Keratinocyte (primary cell): Measurements from ENCODE around the gene ELP6. TPM values are rescaled to one million over a fixed set of nuclear protein-coding genes. Genes with fewer than 3 reads are reported as not detected.

Source experiments
- DNase-seq: peaks from one replicate; pipeline ENCODE4 v3.0.0-alpha.2; 2011; ENCODE audit warnings: low read depth, missing footprints, low spot score
- FAIRE-seq: peaks from 2 replicates; lab custom pipeline; 2011; peaks lifted over from hg19 to GRCh38; lab: Jason Lieb, UNC
- H2AFZ ChIP-seq: 2 replicates; pipeline ENCODE4 v1.6.0; 2012; ENCODE audit warnings: low read length, control low read depth, inconsistent platforms; ENCODE audit not compliant: control insufficient read depth
- H3K27ac ChIP-seq: 2 replicates; pipeline ENCODE4 v1.5.1; 2011; ENCODE audit warnings: low read length; ENCODE audit not compliant: control insufficient read depth, insufficient read depth
- H3K27me3 ChIP-seq: 3 replicates; pipeline ENCODE4 v1.6.0; 2011; ENCODE audit warnings: low read length; ENCODE audit not compliant: control insufficient read depth, insufficient read depth; ENCODE audit errors: extremely low read depth
- H3K36me3 ChIP-seq, 2 experiments: 2 replicates in 1 of 2; 3 replicates in 1 of 2; pipeline ENCODE4 v1.5.1; 2011; ENCODE audit warnings: low read length in 2 of 2, mild to moderate bottlenecking in 1 of 2; ENCODE audit not compliant: control insufficient read depth in 2 of 2, insufficient read depth in 2 of 2; ENCODE audit errors: extremely low read depth in 1 of 2
- H3K4me1 ChIP-seq: 3 replicates; pipeline ENCODE4 v1.5.1; 2011; ENCODE audit warnings: low read length; ENCODE audit not compliant: control insufficient read depth, insufficient read depth; ENCODE audit errors: extremely low read depth
- H3K4me2 ChIP-seq: 3 replicates; pipeline ENCODE4 v1.6.0; 2011; ENCODE audit warnings: low read depth, low read length; ENCODE audit not compliant: control insufficient read depth, insufficient read depth; ENCODE audit errors: extremely low read depth
- H3K4me3 ChIP-seq, 3 experiments: fragments of 200-600 bp in 1 of 3; sonication (generic) in 1 of 3; 2 replicates in 2 of 3; 3 replicates in 1 of 3; pipeline ENCODE4 v1.5.1; 2011 to 2016; ENCODE audit warnings: low read length in 3 of 3, mild to moderate bottlenecking in 3 of 3, control low read depth in 2 of 3, inconsistent platforms in 1 of 3, low read depth in 1 of 3, mixed read lengths in 1 of 3, mixed run types in 1 of 3, moderate library complexity in 1 of 3; ENCODE audit not compliant: control insufficient read depth in 2 of 3, insufficient read depth in 2 of 3; ENCODE audit errors: extremely low read depth in 1 of 3
- H3K79me2 ChIP-seq: 2 replicates; pipeline ENCODE4 v1.6.0; 2012; ENCODE audit warnings: low read length; ENCODE audit not compliant: control insufficient read depth, insufficient read depth
- H3K9ac ChIP-seq: 3 replicates; pipeline ENCODE4 v1.6.0; 2011; ENCODE audit warnings: low read length; ENCODE audit not compliant: control insufficient read depth, insufficient read depth; ENCODE audit errors: extremely low read depth
- H3K9me1 ChIP-seq: 3 replicates; pipeline ENCODE4 v1.6.0; 2011; ENCODE audit warnings: low read length; ENCODE audit not compliant: control insufficient read depth, insufficient read depth; ENCODE audit errors: extremely low read depth
- H3K9me3 ChIP-seq: 2 replicates; pipeline ENCODE4 v1.5.1; 2012; ENCODE audit warnings: low read depth, low read length; ENCODE audit not compliant: control insufficient read depth
- H4K20me1 ChIP-seq: 3 replicates; pipeline ENCODE4 v1.6.0; 2011; ENCODE audit warnings: low read length; ENCODE audit not compliant: control insufficient read depth, insufficient read depth; ENCODE audit errors: extremely low read depth
- CTCF ChIP-seq, 3 experiments: IDR thresholded peaks in 1 of 3; conservative IDR thresholded peaks in 1 of 3; optimal IDR thresholded peaks in 1 of 3; 2 replicates in 2 of 3; 3 replicates in 1 of 3; pipeline versions ENCODE3 to v1.5.1; 2011; ENCODE audit warnings: low read length in 3 of 3, mild to moderate bottlenecking in 3 of 3, moderate library complexity in 2 of 3, control low read depth in 1 of 3, inconsistent platforms in 1 of 3; ENCODE audit not compliant: insufficient read depth in 2 of 3; ENCODE audit errors: extremely low read depth in 1 of 3
- EZH2 ChIP-seq: IDR thresholded peaks from one replicate; pipeline ENCODE4 v1.6.1; 2012; ENCODE audit warnings: inconsistent platforms, mild to moderate bottlenecking, low read length, moderate library complexity
- dilution Hi-C: fragments of 300-500 bp; cut with MboI; formaldehyde crosslinking; loops from one replicate; pipeline ENCODE4 v1.7.0; 2020; ENCODE audit warnings: low sequenced_read_pairs; ENCODE audit not compliant: extremely low pct_ligation_motif_present
- polyA plus RNA-seq, 5 experiments: library from polyadenylated mRNA; depleted of rRNA in 3 of 5; stranded (reverse) in 3 of 5; stranded (forward) in 1 of 5; unstranded in 1 of 5; fragments of >200 nt; gene quantifications; 1 replicate in 1 of 5; 2 replicates in 3 of 5; 3 replicates in 1 of 5; pipeline versions ENCODE4 v1.2.1 to v1.2.3, GENCODE V29; 2011 to 2012; ENCODE audit warnings: missing spikeins in 2 of 5, low read depth in 1 of 5, low replicate concordance in 1 of 5

Gene ELP6
- polyA plus RNA-seq, 1 donor (not counting 4 experiments of a cell fraction or from before 2014, with no cell fraction given) = 65.8 TPM

DNA sequence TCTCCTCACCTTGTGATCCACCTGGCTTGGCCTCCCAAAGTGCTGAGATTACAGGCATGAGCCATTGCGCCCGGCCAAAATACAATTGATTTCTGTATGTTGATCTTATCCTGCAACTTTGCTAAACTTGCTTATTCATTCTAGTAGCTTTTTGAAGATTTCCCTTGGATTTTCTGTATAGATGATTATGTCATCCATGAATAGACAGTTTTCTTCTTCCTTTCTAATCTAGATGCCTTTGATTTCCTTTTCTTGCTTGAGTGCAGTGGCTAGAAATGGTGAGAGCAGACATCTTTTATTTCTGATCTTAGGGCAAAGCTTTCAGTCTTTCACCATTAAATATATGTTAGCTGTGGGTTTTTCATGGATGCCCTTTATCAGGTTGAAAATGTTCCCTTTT is 4.4 kb upstream of the ELP6 start:
- H3K36me3 ChIP-seq = no peaks in the 10 kb centered on the region
- no peaks in the 10 kb centered on the region for H3K27me3 ChIP-seq
- DNase-seq (no peak), FAIRE-seq (no peak)
- no peak overlapping the region for H2AFZ ChIP-seq
- H3K9me1 ChIP-seq = no peaks in the 10 kb centered on the region
- no peak overlapping the region for H3K4me2 ChIP-seq
- H4K20me1 ChIP-seq = no peaks in the 10 kb centered on the region
- no peaks in the 10 kb centered on the region for H3K9me3 ChIP-seq
- H3K4me3 ChIP-seq = no peak overlapping the region
- H3K27ac ChIP-seq = no peak overlapping the region
- no peak overlapping the region for H3K9ac ChIP-seq
- no peak for TF ChIP-seq EZH2
- no peak for TF ChIP-seq CTCF (optimal IDR thresholded peaks at IDR 0.05 in 1 of 3, IDR thresholded peaks at IDR 0.05 in 1 of 3, conservative IDR thresholded peaks at IDR 0.05 in 1 of 3; ENCODE audit: extremely low read depth in 1 of 3, insufficient read depth in 2 of 3, low read length in 3 of 3)
- dilution Hi-C loops = no loop called here
- no peaks in the 10 kb centered on the region for H3K79me2 ChIP-seq
- H3K4me1 ChIP-seq = peaks cover 4% of the 10 kb centered on the region

DNA sequence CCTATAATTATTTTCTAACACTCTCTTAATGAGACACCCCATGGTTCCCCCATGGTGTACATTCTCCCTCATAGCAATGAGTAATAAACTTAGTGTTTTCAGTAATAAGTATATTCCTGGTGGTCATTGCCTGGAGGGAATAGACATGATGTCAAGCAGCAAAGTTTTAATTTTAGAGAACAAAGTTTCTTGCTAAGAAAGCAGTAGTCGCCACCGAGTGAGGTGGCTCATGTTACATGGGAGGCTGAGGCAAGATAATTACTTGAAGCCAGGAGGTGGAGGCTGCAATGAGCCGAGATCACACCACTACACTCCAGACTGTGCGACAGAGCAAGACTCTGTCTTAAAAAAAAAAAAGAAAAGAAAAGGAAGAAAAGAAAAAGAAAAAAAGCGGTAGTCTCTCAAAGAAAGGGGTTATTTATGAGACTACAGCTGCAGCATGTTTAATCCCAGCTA is 2.4 kb upstream of the ELP6 start:
- H3K4me2 ChIP-seq = no peak overlapping the region
- H3K27ac ChIP-seq = no peak overlapping the region
- no peak overlapping the region for H2AFZ ChIP-seq
- TF ChIP-seq EZH2 (no peak), CTCF (optimal IDR thresholded peaks at IDR 0.05 in 1 of 3, IDR thresholded peaks at IDR 0.05 in 1 of 3, conservative IDR thresholded peaks at IDR 0.05 in 1 of 3; ENCODE audit: extremely low read depth in 1 of 3, insufficient read depth in 2 of 3, low read length in 3 of 3) (no peak)
- DNase-seq (no peak), FAIRE-seq (no peak)
- H3K36me3 ChIP-seq = no peaks in the 10 kb centered on the region
- peaks cover 15% of the 10 kb centered on the region for H3K79me2 ChIP-seq
- dilution Hi-C loops = no loop called here
- H3K9me3 ChIP-seq = no peaks in the 10 kb centered on the region
- no peak overlapping the region for H3K9ac ChIP-seq
- H3K4me3 ChIP-seq = no peak overlapping the region
- peaks cover 7% of the 10 kb centered on the region for H3K4me1 ChIP-seq
- H3K9me1 ChIP-seq = no peaks in the 10 kb centered on the region
- no peaks in the 10 kb centered on the region for H4K20me1 ChIP-seq
- no peaks in the 10 kb centered on the region for H3K27me3 ChIP-seq
